Measurements from ENCODE around the gene ST3GAL5.

- no peak for TF ChIP-seq CTCF (IDR thresholded peaks at IDR 0.05; ENCODE audit: low read length)
- TF ChIP-seq EZH2phosphoT487 (IDR thresholded peaks at IDR 0.05; ENCODE audit: low read length) = no peak
Measured at GRCh38 chr2:85933753-85934594, 45.2 kb upstream of the ST3GAL5 start.
